NCI-H524 (cell line): ENCODE measurements around the gene CD80.
"Not testable (repeated sequence)": the region's sequence is repeated elsewhere in the genome, so short reads cannot be mapped to it uniquely, and the experiment has no call there.

Experiments
- DNase-seq, 2 experiments: peaks; one replicate each; lab custom pipeline; 2025; lab: John Stamatoyannopoulos, UW

Gene CD80

GRCh38 chr3:119582178-119582577, 22.8 kb upstream of the CD80 start:
- DNase-seq = no peak

- no peak for DNase-seq
Observed at GRCh38 chr3:119580067-119580760, 20.8 kb upstream of the CD80 start.

- peak; percentile 60 to 74 for DNase-seq
Observed at GRCh38 chr3:119579366-119580066, 20.1 kb upstream of the CD80 start, which contains the start of gene ADPRH. Gene ADPRH (plus strand): TSS chr3:119579492. CDS start chr3:119582170, 2,678 bp downstream.

- no peak for DNase-seq
Observed at GRCh38 chr3:119575507-119575906, 16.1 kb upstream of the CD80 start.

- DNase-seq = no peak
Observed at GRCh38 chr3:119571688-119572087, 12.3 kb upstream of the CD80 start.

GRCh38 chr3:119571230-119571629, 11.8 kb upstream of the CD80 start:
- no peak for DNase-seq

GRCh38 chr3:119570229-119570628, 10.8 kb upstream of the CD80 start:
- DNase-seq = no peak

GRCh38 chr3:119569156-119569555, 9.7 kb upstream of the CD80 start:
- DNase-seq = no peak

- not testable (repeated sequence) for DNase-seq
Observed at GRCh38 chr3:119563334-119563733, 3.9 kb upstream of the CD80 start.

GRCh38 chr3:119562307-119562961, 3.0 kb upstream of the CD80 start:
- DNase-seq = no peak

- no peak for DNase-seq
Observed at GRCh38 chr3:119560160-119560559, 746 bp upstream of the CD80 start.

GRCh38 chr3:119558626-119559317, 642 bp downstream of the CD80 start:
- DNase-seq = no peak

- DNase-seq = no peak
Observed at GRCh38 chr3:119557877-119558269, 1.5 kb downstream of the CD80 start.

- DNase-seq = no peak
Observed at GRCh38 chr3:119557192-119557876, 2.1 kb downstream of the CD80 start.

GRCh38 chr3:119555929-119556328, 3.5 kb downstream of the CD80 start:
- DNase-seq = no peak

GRCh38 chr3:119555309-119555735, 4.1 kb downstream of the CD80 start:
- DNase-seq = no peak

GRCh38 chr3:119553823-119554415, 5.5 kb downstream of the CD80 start:
- DNase-seq = no peak

GRCh38 chr3:119552928-119553327, 6.5 kb downstream of the CD80 start:
- DNase-seq = not testable (repeated sequence)

- no peak for DNase-seq
Observed at GRCh38 chr3:119551598-119551997, 7.8 kb downstream of the CD80 start.

- DNase-seq = no peak
Observed at GRCh38 chr3:119550192-119550910, 9.1 kb downstream of the CD80 start.

GRCh38 chr3:119548341-119548740, 11.1 kb downstream of the CD80 start:
- no peak for DNase-seq
